Lower leg skin (tissue), 3 donors: ENCODE results near the gene SMG6.

Source experiments
- POLR2A ChIP-seq, 2 donors: fragments of 450-650 bp; IDR thresholded peaks; one replicate each; pipeline ENCODE4 v1.6.1; 2016 to 2017; ENCODE audit warnings: antibody characterized with exemption in 2 of 2, mild to moderate bottlenecking in 1 of 2, moderate library complexity in 1 of 2
- TF ChIP-seq, protein P1 (sequence below), 3 donors: fragments of 450-650 bp; IDR thresholded peaks; one replicate each; pipeline ENCODE4 v1.5.1; 2016; ENCODE audit warnings: antibody characterized with exemption in 3 of 3, mild to moderate bottlenecking in 3 of 3, moderate library complexity in 2 of 3

DNA sequence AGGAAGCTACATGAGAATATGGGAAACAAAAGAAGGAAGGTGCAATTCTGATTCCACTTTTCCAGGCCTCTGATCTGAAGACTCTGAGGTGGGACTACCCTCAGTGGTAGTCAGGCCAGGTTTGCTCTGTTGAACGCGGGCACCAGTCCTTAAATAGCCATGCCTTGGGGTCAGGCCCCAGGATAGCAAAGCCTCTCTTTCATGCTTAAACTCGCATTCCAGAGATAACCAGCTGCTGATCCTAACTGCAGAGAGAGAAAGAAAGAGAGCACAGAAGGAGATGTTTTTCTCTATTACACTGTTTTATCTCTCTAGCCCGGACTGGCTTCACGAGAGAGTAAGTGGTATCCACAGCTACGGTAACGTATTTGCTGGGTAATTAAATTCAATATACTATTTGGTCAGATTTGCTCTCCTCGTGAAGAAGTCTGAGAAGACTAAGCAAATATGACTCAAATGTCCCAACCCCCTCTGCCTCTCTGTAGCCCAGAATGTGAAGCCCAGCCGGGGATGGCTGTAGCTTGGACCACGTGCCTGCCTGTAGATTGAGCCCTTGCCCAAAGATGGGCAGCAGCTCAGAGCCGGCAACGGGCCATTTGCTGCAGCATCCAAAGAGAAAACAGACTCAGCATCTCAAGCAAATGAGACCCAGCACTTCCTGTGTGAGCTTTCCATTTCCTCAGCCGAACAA lies 122.2 kb downstream of the SMG6 start:
- TF ChIP-seq, protein P1, sequence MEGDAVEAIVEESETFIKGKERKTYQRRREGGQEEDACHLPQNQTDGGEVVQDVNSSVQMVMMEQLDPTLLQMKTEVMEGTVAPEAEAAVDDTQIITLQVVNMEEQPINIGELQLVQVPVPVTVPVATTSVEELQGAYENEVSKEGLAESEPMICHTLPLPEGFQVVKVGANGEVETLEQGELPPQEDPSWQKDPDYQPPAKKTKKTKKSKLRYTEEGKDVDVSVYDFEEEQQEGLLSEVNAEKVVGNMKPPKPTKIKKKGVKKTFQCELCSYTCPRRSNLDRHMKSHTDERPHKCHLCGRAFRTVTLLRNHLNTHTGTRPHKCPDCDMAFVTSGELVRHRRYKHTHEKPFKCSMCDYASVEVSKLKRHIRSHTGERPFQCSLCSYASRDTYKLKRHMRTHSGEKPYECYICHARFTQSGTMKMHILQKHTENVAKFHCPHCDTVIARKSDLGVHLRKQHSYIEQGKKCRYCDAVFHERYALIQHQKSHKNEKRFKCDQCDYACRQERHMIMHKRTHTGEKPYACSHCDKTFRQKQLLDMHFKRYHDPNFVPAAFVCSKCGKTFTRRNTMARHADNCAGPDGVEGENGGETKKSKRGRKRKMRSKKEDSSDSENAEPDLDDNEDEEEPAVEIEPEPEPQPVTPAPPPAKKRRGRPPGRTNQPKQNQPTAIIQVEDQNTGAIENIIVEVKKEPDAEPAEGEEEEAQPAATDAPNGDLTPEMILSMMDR (IDR thresholded peaks at IDR 0.05): no peak
- no peak for TF ChIP-seq POLR2A (IDR thresholded peaks at IDR 0.05)
